SK-N-SH (cell line): ENCODE results near the gene USP12. TPM values are rescaled to one million over a fixed set of nuclear protein-coding genes. Genes with fewer than 3 reads are reported as not detected.

Experiments
- CTCF ChIA-PET: fragments of 300-600, 350-600 bp; formaldehyde crosslinking; extraction: SDS; loops from one replicate; lab custom pipeline; 2021; lab: Yijun Ruan, JAX
- POLR2A ChIA-PET: fragments of 350-600 bp; sonication (Branson Sonifier 250); formaldehyde crosslinking; extraction: SDS; loops from one replicate; lab custom pipeline; 2020; ENCODE audit warnings: antibody characterized with exemption, inconsistent platforms; lab: Yijun Ruan, JAX
- DNase-seq: peaks from one replicate; pipeline ENCODE4 v3.0.0; 2012
- H2AFZ ChIP-seq: fragments of 200-600 bp; sonication (generic); 2 replicates; pipeline ENCODE4 v1.8.1; 2016; ENCODE audit warnings: antibody characterized with exemption, mild to moderate bottlenecking, low read depth
- H3F3A ChIP-seq: fragments of 200-600 bp; sonication (generic); replicated peaks from 2 replicates; pipeline ENCODE3; 2016; ENCODE audit warnings: antibody characterized with exemption, mild to moderate bottlenecking; ENCODE audit not compliant: insufficient read depth
- H3K27ac ChIP-seq, 2 experiments: fragments of 200-500 bp in 1 of 2; fragments of 200-600 bp in 1 of 2; sonication (Bioruptor generic) in 1 of 2; sonication (generic), shearing (Covaris generic) in 1 of 2; 2 replicates each; pipeline versions ENCODE4 v1.5.1 to v1.6.1; 2014 to 2016; ENCODE audit warnings: low read depth in 2 of 2, inconsistent platforms in 1 of 2, low read length in 1 of 2, mild to moderate bottlenecking in 1 of 2, mixed read lengths in 1 of 2
- H3K27me3 ChIP-seq: fragments of 200-600 bp; sonication (generic), shearing (Covaris generic); 2 replicates; pipeline ENCODE4 v1.6.1; 2016; ENCODE audit warnings: mixed run types; ENCODE audit not compliant: insufficient read depth
- H3K36me3 ChIP-seq, 2 experiments: fragments of 200-500 bp in 1 of 2; fragments of 200-600 bp in 1 of 2; sonication (Bioruptor generic) in 1 of 2; sonication (generic) in 1 of 2; replicated peaks in 1 of 2; 2 replicates each; pipeline versions ENCODE3 to v1.5.1; 2014 to 2016; ENCODE audit warnings: low read length in 1 of 2, mild to moderate bottlenecking in 1 of 2; ENCODE audit not compliant: insufficient read depth in 2 of 2, control insufficient read depth in 1 of 2
- H3K4me1 ChIP-seq, 2 experiments: fragments of 200-500 bp in 1 of 2; fragments of 200-600 bp in 1 of 2; sonication (Bioruptor generic) in 1 of 2; sonication (generic), shearing (Covaris generic) in 1 of 2; 2 replicates each; pipeline versions ENCODE4 v1.5.1 to v1.6.1; 2014 to 2016; ENCODE audit warnings: low read depth in 1 of 2, low read length in 1 of 2, mixed run types in 1 of 2; ENCODE audit not compliant: insufficient read depth in 2 of 2, control insufficient read depth in 1 of 2
- H3K4me2 ChIP-seq: fragments of 200-600 bp; sonication (generic), shearing (Covaris generic); 2 replicates; pipeline ENCODE4 v1.6.1; 2017; ENCODE audit warnings: mixed run types
- H3K4me3 ChIP-seq, 2 experiments: fragments of 200-500 bp in 1 of 2; fragments of 200-600 bp in 1 of 2; sonication (Bioruptor generic) in 1 of 2; sonication (generic), shearing (Covaris generic) in 1 of 2; 2 replicates each; pipeline versions ENCODE4 v1.5.1 to v1.8.1; 2014 to 2016; ENCODE audit warnings: low read depth in 2 of 2, inconsistent platforms in 1 of 2, low read length in 1 of 2, mild to moderate bottlenecking in 1 of 2, mixed read lengths in 1 of 2, moderate library complexity in 1 of 2
- H3K79me2 ChIP-seq: fragments of 200-600 bp; sonication (generic); 2 replicates; pipeline ENCODE4 v1.8.1; 2017; ENCODE audit warnings: mild to moderate bottlenecking; ENCODE audit not compliant: insufficient read depth
- H3K9ac ChIP-seq: fragments of 200-600 bp; sonication (generic); 2 replicates; pipeline ENCODE4 v1.6.1; 2017; ENCODE audit warnings: mixed run types
- H3K9me2 ChIP-seq: fragments of 200-600 bp; sonication (generic); 2 replicates; pipeline ENCODE4 v1.6.1; 2017; ENCODE audit warnings: mixed run types
- H3K9me3 ChIP-seq: fragments of 200-600 bp; sonication (generic); 2 replicates; pipeline ENCODE4 v1.6.1; 2017; ENCODE audit warnings: mixed run types, mild to moderate bottlenecking, moderate library complexity
- H4K20me1 ChIP-seq: fragments of 200-600 bp; sonication (generic); 2 replicates; pipeline ENCODE4 v1.6.1; 2017; ENCODE audit warnings: mild to moderate bottlenecking, mixed run types; ENCODE audit not compliant: insufficient read depth
- CHD2 ChIP-seq: fragments of 150-350 bp; IDR thresholded peaks from 2 replicates; pipeline ENCODE4 v1.6.1; 2018; ENCODE audit warnings: low read length; ENCODE audit not compliant: partially characterized antibody
- ELF1 ChIP-seq: IDR thresholded peaks from 2 replicates; pipeline ENCODE4 v1.4.0; 2012
- EZH2phosphoT487 ChIP-seq: fragments of 200-600 bp; sonication (generic); IDR thresholded peaks from 2 replicates; pipeline ENCODE4 v1.6.1; 2017; ENCODE audit warnings: low read depth, mixed run types, mild to moderate bottlenecking, antibody characterized with exemption, moderate library complexity, borderline replicate concordance
- FOXM1 ChIP-seq: IDR thresholded peaks from 2 replicates; pipeline ENCODE4 v1.4.0; 2012; ENCODE audit warnings: low read depth, mild to moderate bottlenecking
- GABPA ChIP-seq: IDR thresholded peaks from 2 replicates; pipeline ENCODE4 v1.4.0; 2012; ENCODE audit warnings: low read depth, mild to moderate bottlenecking
- JUND ChIP-seq: IDR thresholded peaks from 2 replicates; pipeline ENCODE4 v1.4.0; 2012
- MEF2A ChIP-seq: IDR thresholded peaks from 2 replicates; pipeline ENCODE4 v1.4.0; 2012; ENCODE audit warnings: low read depth, borderline replicate concordance
- MXI1 ChIP-seq: IDR thresholded peaks from 2 replicates; pipeline ENCODE4 v1.6.1; 2012; ENCODE audit warnings: mild to moderate bottlenecking, low read depth, low read length, improper control_type of control experiment
- NFIC ChIP-seq: IDR thresholded peaks from 2 replicates; pipeline ENCODE4 v1.4.0; 2012; ENCODE audit warnings: borderline replicate concordance
- POLR2AphosphoS5 ChIP-seq: IDR thresholded peaks from 2 replicates; pipeline ENCODE4 v1.6.1; 2012; ENCODE audit warnings: low read depth, low read length
- RCOR1 ChIP-seq: fragments of 150-350 bp; IDR thresholded peaks from 2 replicates; pipeline ENCODE4 v1.6.1; 2017; ENCODE audit warnings: antibody characterized with exemption, low read length
- RFX5 ChIP-seq: IDR thresholded peaks from 2 replicates; pipeline ENCODE4 v1.6.1; 2012; ENCODE audit warnings: mild to moderate bottlenecking, improper control_type of control experiment, low read length
- RXRA ChIP-seq: IDR thresholded peaks from 2 replicates; pipeline ENCODE4 v1.4.0; 2012; ENCODE audit warnings: low read depth, mild to moderate bottlenecking, borderline replicate concordance
- SMC3 ChIP-seq: IDR thresholded peaks from 2 replicates; pipeline ENCODE4 v1.6.1; 2012; ENCODE audit warnings: low read depth, low read length, improper control_type of control experiment
- TCF12 ChIP-seq: IDR thresholded peaks from 2 replicates; pipeline ENCODE4 v1.4.0; 2012
- TEAD4 ChIP-seq: IDR thresholded peaks from 2 replicates; pipeline ENCODE4 v1.4.0; 2012; ENCODE audit warnings: mild to moderate bottlenecking, borderline replicate concordance; ENCODE audit not compliant: insufficient read depth
- WGBS: methylation state at CpG from one replicate; pipeline ENCODE4 v1.1.6; 2017; ENCODE audit warnings: low lambda C conversion rate; 5-methylcytosine and 5-hydroxymethylcytosine counted together
- polyA plus RNA-seq, 3 experiments: library from polyadenylated mRNA; depleted of rRNA; stranded (reverse); fragments of >200 nt; gene quantifications; 2 replicates each; pipeline ENCODE4 v1.2.3, GENCODE V29; 2012
- TF ChIP-seq, protein P1 (sequence below): IDR thresholded peaks from 2 replicates; pipeline ENCODE4 v1.6.1; 2012; ENCODE audit warnings: mild to moderate bottlenecking, low read depth, low read length, moderate library complexity
- TF ChIP-seq, protein P2 (sequence below): IDR thresholded peaks from 2 replicates; pipeline ENCODE4 v1.4.0; 2012; ENCODE audit warnings: low read depth, borderline replicate concordance
- TF ChIP-seq, protein P3 (sequence below): fragments of 200-600 bp; sonication (generic); IDR thresholded peaks from 2 replicates; pipeline ENCODE4 v1.6.1; 2017; ENCODE audit warnings: antibody characterized with exemption, mild to moderate bottlenecking, moderate library complexity
- TF ChIP-seq, protein P4 (sequence below): fragments of 150-350 bp; IDR thresholded peaks from 2 replicates; pipeline ENCODE4 v1.6.1; 2017; ENCODE audit warnings: antibody characterized with exemption, low read length, low read depth, borderline replicate concordance

Gene USP12
- polyA plus RNA-seq, 1 of the 3 experiments (the other 2 are of a cell fraction): 5.0 TPM

DNA sequence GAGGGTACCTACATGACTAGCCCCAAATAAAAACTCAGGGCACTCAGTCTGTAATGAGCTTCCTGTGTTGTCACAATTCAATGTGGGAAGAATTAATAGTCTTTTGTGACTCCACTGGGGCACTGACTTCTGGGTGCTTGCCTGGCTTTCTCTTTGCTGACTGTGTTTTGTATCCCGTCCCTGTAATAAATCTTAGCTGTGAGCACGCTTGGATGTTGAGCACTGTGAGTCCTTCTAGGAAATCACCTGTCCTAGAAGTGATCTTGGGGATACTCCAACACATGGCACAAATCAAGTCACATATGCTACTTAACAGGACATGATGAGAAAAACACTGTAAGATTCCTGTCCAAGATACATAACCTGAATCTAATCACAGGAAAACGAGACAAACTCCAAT is 83.0 kb downstream of the USP12 start:
- H3F3A ChIP-seq: peaks cover 3% of the 10 kb centered on the region
- H3K4me1 ChIP-seq: no peaks in the 10 kb centered on the region
- ChIA-PET POLR2A (no interaction called here), CTCF (no interaction called here)
- H3K27ac ChIP-seq: no peak overlapping the region
- no peaks in the 10 kb centered on the region for H3K9me2 ChIP-seq
- 0 out of 2 replicates have a peak, but pooled peaks cover 4% of the 10 kb centered on the region for H3K9me3 ChIP-seq
- H2AFZ ChIP-seq: no peak overlapping the region
- H3K36me3 ChIP-seq: peaks cover 20 to 55% of the 10 kb centered on the region in 2 experiments
- no peaks in the 10 kb centered on the region for H4K20me1 ChIP-seq
- no peak for DNase-seq
- no peak overlapping the region for H3K4me3 ChIP-seq
- H3K4me2 ChIP-seq: no peak overlapping the region
- H3K9ac ChIP-seq: no peak overlapping the region
- H3K79me2 ChIP-seq: no peaks in the 10 kb centered on the region
- TF ChIP-seq, protein P1, sequence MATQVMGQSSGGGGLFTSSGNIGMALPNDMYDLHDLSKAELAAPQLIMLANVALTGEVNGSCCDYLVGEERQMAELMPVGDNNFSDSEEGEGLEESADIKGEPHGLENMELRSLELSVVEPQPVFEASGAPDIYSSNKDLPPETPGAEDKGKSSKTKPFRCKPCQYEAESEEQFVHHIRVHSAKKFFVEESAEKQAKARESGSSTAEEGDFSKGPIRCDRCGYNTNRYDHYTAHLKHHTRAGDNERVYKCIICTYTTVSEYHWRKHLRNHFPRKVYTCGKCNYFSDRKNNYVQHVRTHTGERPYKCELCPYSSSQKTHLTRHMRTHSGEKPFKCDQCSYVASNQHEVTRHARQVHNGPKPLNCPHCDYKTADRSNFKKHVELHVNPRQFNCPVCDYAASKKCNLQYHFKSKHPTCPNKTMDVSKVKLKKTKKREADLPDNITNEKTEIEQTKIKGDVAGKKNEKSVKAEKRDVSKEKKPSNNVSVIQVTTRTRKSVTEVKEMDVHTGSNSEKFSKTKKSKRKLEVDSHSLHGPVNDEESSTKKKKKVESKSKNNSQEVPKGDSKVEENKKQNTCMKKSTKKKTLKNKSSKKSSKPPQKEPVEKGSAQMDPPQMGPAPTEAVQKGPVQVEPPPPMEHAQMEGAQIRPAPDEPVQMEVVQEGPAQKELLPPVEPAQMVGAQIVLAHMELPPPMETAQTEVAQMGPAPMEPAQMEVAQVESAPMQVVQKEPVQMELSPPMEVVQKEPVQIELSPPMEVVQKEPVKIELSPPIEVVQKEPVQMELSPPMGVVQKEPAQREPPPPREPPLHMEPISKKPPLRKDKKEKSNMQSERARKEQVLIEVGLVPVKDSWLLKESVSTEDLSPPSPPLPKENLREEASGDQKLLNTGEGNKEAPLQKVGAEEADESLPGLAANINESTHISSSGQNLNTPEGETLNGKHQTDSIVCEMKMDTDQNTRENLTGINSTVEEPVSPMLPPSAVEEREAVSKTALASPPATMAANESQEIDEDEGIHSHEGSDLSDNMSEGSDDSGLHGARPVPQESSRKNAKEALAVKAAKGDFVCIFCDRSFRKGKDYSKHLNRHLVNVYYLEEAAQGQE: no peak
- TF ChIP-seq TEAD4 (no peak), RCOR1 (no peak), NFIC (no peak), POLR2AphosphoS5 (no peak)
- H3K27me3 ChIP-seq: no peaks in the 10 kb centered on the region
- 99% methylated on average over 3 of the region's 3 CpGs for WGBS

DNA sequence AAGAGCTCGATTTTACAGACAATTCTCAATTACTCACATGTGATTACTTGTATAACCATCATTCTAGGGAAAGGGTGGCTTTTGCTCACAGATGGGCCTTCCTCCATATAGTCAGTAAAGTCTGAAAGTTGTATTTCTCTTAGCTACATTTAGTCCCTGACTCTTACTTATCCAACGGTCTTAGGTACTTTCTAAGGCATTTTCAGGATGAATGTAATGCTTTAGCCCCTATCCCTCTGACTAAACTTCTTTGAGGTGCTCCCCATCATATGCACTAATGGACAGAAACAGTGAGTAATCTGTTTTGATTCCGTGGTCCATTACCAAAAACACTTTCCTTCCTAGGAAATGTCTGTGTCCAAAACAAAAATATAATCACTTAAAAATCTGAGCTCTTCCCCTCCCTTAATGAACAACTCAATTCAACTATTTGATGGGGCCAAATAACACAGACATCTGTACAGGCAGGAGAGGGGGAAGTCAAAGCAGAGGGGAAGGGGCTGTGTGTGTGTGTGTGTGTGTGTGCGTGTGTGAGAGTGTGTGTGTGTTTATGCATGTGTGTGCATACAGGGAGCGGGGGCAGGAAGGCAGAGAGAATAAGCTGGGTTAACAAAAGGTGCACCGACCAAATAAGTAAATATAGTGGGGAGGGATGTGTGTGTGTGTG is 84.9 kb downstream of the USP12 start:
- H3K36me3 ChIP-seq: peaks cover 15 to 52% of the 10 kb centered on the region in 2 experiments
- no peaks in the 10 kb centered on the region for H3K27me3 ChIP-seq
- no peaks in the 10 kb centered on the region for H3K4me1 ChIP-seq
- 87% methylated on average over 6 of the region's 6 CpGs for WGBS
- H3K9me2 ChIP-seq: no peaks in the 10 kb centered on the region
- CTCF ChIA-PET: no interaction called here
- H3K79me2 ChIP-seq: no peaks in the 10 kb centered on the region
- no peak overlapping the region for H3K4me2 ChIP-seq
- peaks cover 3% of the 10 kb centered on the region for H3F3A ChIP-seq
- H3K27ac ChIP-seq: no peak overlapping the region
- no peak for TF ChIP-seq SMC3
- TF ChIP-seq TCF12: no peak
- TF ChIP-seq RFX5: no peak
- TF ChIP-seq, protein P2, sequence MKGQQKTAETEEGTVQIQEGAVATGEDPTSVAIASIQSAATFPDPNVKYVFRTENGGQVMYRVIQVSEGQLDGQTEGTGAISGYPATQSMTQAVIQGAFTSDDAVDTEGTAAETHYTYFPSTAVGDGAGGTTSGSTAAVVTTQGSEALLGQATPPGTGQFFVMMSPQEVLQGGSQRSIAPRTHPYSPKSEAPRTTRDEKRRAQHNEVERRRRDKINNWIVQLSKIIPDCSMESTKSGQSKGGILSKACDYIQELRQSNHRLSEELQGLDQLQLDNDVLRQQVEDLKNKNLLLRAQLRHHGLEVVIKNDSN: no peak
- no peak for TF ChIP-seq FOXM1
- TF ChIP-seq CHD2: no peak
- TF ChIP-seq, protein P3, sequence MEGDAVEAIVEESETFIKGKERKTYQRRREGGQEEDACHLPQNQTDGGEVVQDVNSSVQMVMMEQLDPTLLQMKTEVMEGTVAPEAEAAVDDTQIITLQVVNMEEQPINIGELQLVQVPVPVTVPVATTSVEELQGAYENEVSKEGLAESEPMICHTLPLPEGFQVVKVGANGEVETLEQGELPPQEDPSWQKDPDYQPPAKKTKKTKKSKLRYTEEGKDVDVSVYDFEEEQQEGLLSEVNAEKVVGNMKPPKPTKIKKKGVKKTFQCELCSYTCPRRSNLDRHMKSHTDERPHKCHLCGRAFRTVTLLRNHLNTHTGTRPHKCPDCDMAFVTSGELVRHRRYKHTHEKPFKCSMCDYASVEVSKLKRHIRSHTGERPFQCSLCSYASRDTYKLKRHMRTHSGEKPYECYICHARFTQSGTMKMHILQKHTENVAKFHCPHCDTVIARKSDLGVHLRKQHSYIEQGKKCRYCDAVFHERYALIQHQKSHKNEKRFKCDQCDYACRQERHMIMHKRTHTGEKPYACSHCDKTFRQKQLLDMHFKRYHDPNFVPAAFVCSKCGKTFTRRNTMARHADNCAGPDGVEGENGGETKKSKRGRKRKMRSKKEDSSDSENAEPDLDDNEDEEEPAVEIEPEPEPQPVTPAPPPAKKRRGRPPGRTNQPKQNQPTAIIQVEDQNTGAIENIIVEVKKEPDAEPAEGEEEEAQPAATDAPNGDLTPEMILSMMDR: no peak
- TF ChIP-seq RXRA: no peak
- TF ChIP-seq GABPA: no peak
- TF ChIP-seq ELF1: no peak
- no peak for TF ChIP-seq MEF2A
- no peak for TF ChIP-seq JUND
- TF ChIP-seq, protein P4, sequence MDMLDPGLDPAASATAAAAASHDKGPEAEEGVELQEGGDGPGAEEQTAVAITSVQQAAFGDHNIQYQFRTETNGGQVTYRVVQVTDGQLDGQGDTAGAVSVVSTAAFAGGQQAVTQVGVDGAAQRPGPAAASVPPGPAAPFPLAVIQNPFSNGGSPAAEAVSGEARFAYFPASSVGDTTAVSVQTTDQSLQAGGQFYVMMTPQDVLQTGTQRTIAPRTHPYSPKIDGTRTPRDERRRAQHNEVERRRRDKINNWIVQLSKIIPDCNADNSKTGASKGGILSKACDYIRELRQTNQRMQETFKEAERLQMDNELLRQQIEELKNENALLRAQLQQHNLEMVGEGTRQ: no peak
- TF ChIP-seq MXI1: no peak
- no peak for TF ChIP-seq EZH2phosphoT487
- H4K20me1 ChIP-seq: no peaks in the 10 kb centered on the region
- POLR2A ChIA-PET: no interaction called here
- H3K9me3 ChIP-seq: 0 out of 2 replicates have a peak, but pooled peaks cover 4% of the 10 kb centered on the region
- no peak overlapping the region for H3K4me3 ChIP-seq
- no peak overlapping the region for H2AFZ ChIP-seq
- no peak for DNase-seq
- H3K9ac ChIP-seq: no peak overlapping the region
